T-helper 22 cell (primary cell): ENCODE measurements around the gene ZSWIM8.
A peak's percentile ranks its signal among the peaks of the same experiment; 100 is the strongest.
"Not testable (repeated sequence)": the region's sequence is repeated elsewhere in the genome, so short reads cannot be mapped to it uniquely, and the experiment has no call there.

Experiments used
- DNase-seq: peaks from one replicate; pipeline ENCODE4 v3.0.0-alpha.2; 2020; ENCODE audit warnings: low read depth

The ZSWIM8 gene

GRCh38 chr10:73785211-73785720 is at the start of gene ZSWIM8:
ZSWIM8 (plus strand) TSS chr10:73785606; CDS start chr10:73785879, 273 bp downstream.
- peak; percentile 86 for DNase-seq

- DNase-seq: not testable (repeated sequence)
These were observed 44.7 kb upstream of the ZSWIM8 start for GRCh38 chr10:73740501-73741254.

GRCh38 chr10:73742454-73742734 is 43.0 kb upstream of the ZSWIM8 start:
- no peak for DNase-seq

GRCh38 chr10:73743327-73743904 is 42.0 kb upstream of the ZSWIM8 start:
- DNase-seq: no peak

- DNase-seq: peak; percentile 90
These were observed 41.3 kb upstream of the ZSWIM8 start, which contains the start of gene SEC24C for GRCh38 chr10:73743905-73744663. SEC24C (plus strand) TSS chr10:73744372; CDS start chr10:73746833, 2,461 bp downstream.

- peak; percentile 39 for DNase-seq
These were observed 40.8 kb upstream of the ZSWIM8 start for GRCh38 chr10:73744664-73744975.

GRCh38 chr10:73746721-73747120 is 38.7 kb upstream of the ZSWIM8 start:
- no peak for DNase-seq

GRCh38 chr10:73750819-73751218 is 34.6 kb upstream of the ZSWIM8 start:
- no peak for DNase-seq

GRCh38 chr10:73756183-73756582 is 29.2 kb upstream of the ZSWIM8 start:
- no peak for DNase-seq

- DNase-seq: no peak
These were observed 26.5 kb upstream of the ZSWIM8 start for GRCh38 chr10:73758704-73759511.

GRCh38 chr10:73759512-73760115 is 25.8 kb upstream of the ZSWIM8 start:
- DNase-seq: peak; percentile 34

GRCh38 chr10:73761781-73762180 is 23.6 kb upstream of the ZSWIM8 start:
- DNase-seq: no peak

- no peak for DNase-seq
These were observed 22.5 kb upstream of the ZSWIM8 start for GRCh38 chr10:73762915-73763314.

GRCh38 chr10:73763343-73763742 is 22.1 kb upstream of the ZSWIM8 start:
- peak; percentile 12 for DNase-seq

- DNase-seq: no peak
These were observed 20.3 kb upstream of the ZSWIM8 start for GRCh38 chr10:73765066-73765465.

GRCh38 chr10:73768881-73769280 is 16.5 kb upstream of the ZSWIM8 start:
- peak; percentile 38 for DNase-seq

- no peak for DNase-seq
These were observed 16.0 kb upstream of the ZSWIM8 start for GRCh38 chr10:73769396-73769795.

GRCh38 chr10:73771722-73772280 is 13.6 kb upstream of the ZSWIM8 start:
- DNase-seq: no peak

- peak; percentile 77 for DNase-seq
These were observed 12.9 kb upstream of the ZSWIM8 start for GRCh38 chr10:73772281-73773151.

- DNase-seq: no peak
These were observed 12.1 kb upstream of the ZSWIM8 start for GRCh38 chr10:73773152-73773879.
